Stimulated activated naive B cell treated with anti-CD40 and anti-IgM and Interleukin-4, amounts not matched to agents 10 μg/mL and 1 μg/mL and 100 μg/mL, for 72 hours (primary cell): ENCODE data around the gene UQCRH.
"Not testable (repeated sequence)": the region's sequence is repeated elsewhere in the genome, so short reads cannot be mapped to it uniquely, and the experiment has no call there.

Experiments used
- ATAC-seq, 2 donors: fragments of 150-1000 bp; cut with Tn5 transposase; replicated peaks; 2 replicates each; pipeline ENCODE4 v1.10.0; 2021; ENCODE audit warnings: moderate library complexity in 1 of 2
- DNase-seq: peaks from one replicate; pipeline ENCODE4 v3.0.0; 2021
- H3K27ac Mint-ChIP-seq: one replicate; pipeline ENCODE4 v1.8.0; 2022; ENCODE audit warnings: mild to moderate bottlenecking, mixed read lengths
- H3K27me3 Mint-ChIP-seq, 2 donors: one replicate each; pipeline ENCODE4 v1.8.0; 2022; ENCODE audit warnings: mixed read lengths in 2 of 2
- H3K36me3 Mint-ChIP-seq, 2 donors: one replicate each; pipeline ENCODE4 v1.8.0; 2022; ENCODE audit warnings: mixed read lengths in 2 of 2, mild to moderate bottlenecking in 1 of 2
- H3K4me1 Mint-ChIP-seq, 2 donors: one replicate each; pipeline ENCODE4 v1.8.0; 2022; ENCODE audit warnings: mixed read lengths in 2 of 2, mild to moderate bottlenecking in 1 of 2
- H3K4me3 Mint-ChIP-seq, 2 donors: one replicate each; pipeline ENCODE4 v1.8.0; 2022; ENCODE audit warnings: mild to moderate bottlenecking in 2 of 2, mixed read lengths in 2 of 2, moderate library complexity in 1 of 2
- H3K9me3 Mint-ChIP-seq, 2 donors: one replicate each; pipeline ENCODE4 v1.8.0; 2022; ENCODE audit warnings: mixed read lengths in 2 of 2, mild to moderate bottlenecking in 1 of 2

UQCRH gene

GRCh38 chr1:46355920-46356319 is 52.4 kb downstream of the UQCRH start:
- H3K27me3 Mint-ChIP-seq, H3K9me3 Mint-ChIP-seq, DNase-seq, H3K27ac Mint-ChIP-seq, ATAC-seq, H3K4me1 Mint-ChIP-seq, H3K4me3 Mint-ChIP-seq: not testable (repeated sequence)
- H3K36me3 Mint-ChIP-seq = peaks cover 27 to 42% of the 10 kb centered on the region in 2 donors

- Mint-ChIP-seq H3K4me3 (no peak overlapping the region), H3K9me3 (no peaks in the 10 kb centered on the region), H3K4me1 (no peaks in the 10 kb centered on the region), H3K36me3 (peaks cover 35 to 51% of the 10 kb centered on the region in 2 donors), H3K27me3 (no peaks in the 10 kb centered on the region), H3K27ac (no peak overlapping the region)
- ATAC-seq = no peak
- no peak for DNase-seq
Observed at GRCh38 chr1:46362158-46362557, 58.7 kb downstream of the UQCRH start.

GRCh38 chr1:46363121-46363520 is 59.6 kb downstream of the UQCRH start:
- peaks cover 0 to 2% of the 10 kb centered on the region in 2 donors for H3K4me1 Mint-ChIP-seq
- DNase-seq = no peak
- no peak for ATAC-seq
- no peak overlapping the region for H3K4me3 Mint-ChIP-seq
- no peak overlapping the region for H3K27ac Mint-ChIP-seq
- peaks cover 37 to 53% of the 10 kb centered on the region in 2 donors for H3K36me3 Mint-ChIP-seq
- H3K9me3 Mint-ChIP-seq = no peaks in the 10 kb centered on the region
- no peaks in the 10 kb centered on the region for H3K27me3 Mint-ChIP-seq

- H3K36me3 Mint-ChIP-seq = peaks cover 42 to 52% of the 10 kb centered on the region in 2 donors
Observed at GRCh38 chr1:46364612-46365011, 61.1 kb downstream of the UQCRH start.

DNA sequence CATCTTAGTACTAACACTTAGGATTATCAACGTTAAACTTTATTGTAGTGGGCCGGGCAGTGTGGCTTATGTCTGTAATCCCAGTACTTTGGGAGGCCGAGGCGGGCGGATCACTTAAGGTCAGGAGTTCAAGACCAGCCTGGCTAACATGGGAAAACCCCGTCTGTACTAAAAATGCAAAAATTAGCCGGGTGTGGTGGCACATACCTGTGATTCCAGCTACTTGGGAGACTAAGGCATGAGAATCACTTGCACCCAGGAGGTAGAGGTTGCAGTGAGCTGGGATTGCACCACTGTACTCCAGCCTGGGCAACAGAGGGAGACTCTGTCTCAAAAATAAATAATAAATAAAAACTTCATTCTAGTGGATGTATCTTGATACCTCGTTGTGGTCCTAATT is 62.3 kb downstream of the UQCRH start:
- Mint-ChIP-seq H3K4me1 (peaks cover 10 to 21% of the 10 kb centered on the region in 2 donors), H3K36me3 (peaks cover 41 to 51% of the 10 kb centered on the region in 2 donors)
- not testable (repeated sequence) for H3K27ac Mint-ChIP-seq, ATAC-seq, H3K27me3 Mint-ChIP-seq, DNase-seq, H3K9me3 Mint-ChIP-seq, H3K4me3 Mint-ChIP-seq

More at GRCh38 chr1:46364612-46365011, 61.1 kb downstream of the UQCRH start:
- H3K27me3 Mint-ChIP-seq = no peaks in the 10 kb centered on the region
- no peak overlapping the region for H3K27ac Mint-ChIP-seq
- no peak overlapping the region for H3K4me3 Mint-ChIP-seq
- no peaks in the 10 kb centered on the region for H3K9me3 Mint-ChIP-seq
- H3K4me1 Mint-ChIP-seq = peaks cover 5 to 10% of the 10 kb centered on the region in 2 donors
- DNase-seq (no peak), ATAC-seq (no peak)
